Vagina (tissue), 2 donors: ENCODE measurements around the gene TSEN15.

Source experiments
- CTCF ChIP-seq, 3 experiments: fragments of 450-650 bp in 2 of 3; fragments of 200-600 bp in 1 of 3; sonication (generic) in 1 of 3; IDR thresholded peaks; one replicate each; pipeline ENCODE4 v1.5.1; 2017 to 2019; ENCODE audit warnings: antibody characterized with exemption in 3 of 3, mild to moderate bottlenecking in 2 of 3, moderate library complexity in 2 of 3
- POLR2AphosphoS5 ChIP-seq, 2 donors: sonication (generic); formaldehyde crosslinking; IDR thresholded peaks; one replicate each; pipeline ENCODE4 v1.9.0; 2017; ENCODE audit warnings: antibody characterized with exemption in 2 of 2, mild to moderate bottlenecking in 2 of 2, low read depth in 1 of 2; ENCODE audit not compliant: insufficient read depth in 1 of 2

- TF ChIP-seq CTCF (IDR thresholded peaks at IDR 0.05) (no peak), POLR2AphosphoS5 (IDR thresholded peaks at IDR 0.05; ENCODE audit: insufficient read depth in 1 of 2, low read depth in 1 of 2) (no peak)
These were observed 44.5 kb downstream of the TSEN15 start for GRCh38 chr1:184096005-184096404.
